Measurements from ENCODE around the gene ADAMTS3. TPM values are rescaled to one million over a fixed set of nuclear protein-coding genes. Genes with fewer than 3 reads are reported as not detected.

Gene ADAMTS3
- total and polyA plus RNA-seq, 12 donors: 1.0 to 13.1 (median 2.2) TPM

DNA sequence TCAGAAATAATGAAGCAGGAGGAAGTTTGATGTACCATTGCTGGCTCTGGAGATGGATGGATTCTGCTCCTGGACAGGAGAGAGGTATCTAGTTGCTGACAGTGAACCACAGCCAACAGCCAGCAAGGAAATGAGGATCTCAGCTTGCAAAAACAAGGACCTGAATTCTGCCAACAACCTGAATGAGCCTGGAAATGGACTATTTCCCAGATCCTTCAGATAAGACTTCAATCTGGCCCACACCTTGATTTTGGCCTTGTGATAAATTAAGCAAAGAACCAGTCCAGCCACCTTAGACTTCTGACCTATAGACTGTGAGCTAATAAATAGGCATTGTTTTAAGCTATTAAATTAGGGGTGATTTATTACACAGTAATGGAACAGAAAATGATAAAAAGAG lies 220.3 kb downstream of the ADAMTS3 start:
- H3K4me3 ChIP-seq: no peak overlapping the region
- intact Hi-C loops (cut with DNase I): no loop called here
- no peaks in the 10 kb centered on the region for H3K4me1 ChIP-seq (replicated peaks in 1 of 2)
- no peak for TF ChIP-seq POLR2A (IDR thresholded peaks at IDR 0.05)
- no peak for TF ChIP-seq CTCF (IDR thresholded peaks at IDR 0.05)
- no peaks in the 10 kb centered on the region for H3K27me3 ChIP-seq
- no peaks in the 10 kb centered on the region for H3K9me3 ChIP-seq (replicated peaks in 1 of 3)
- H3K36me3 ChIP-seq (replicated peaks in 1 of 2): no peaks in the 10 kb centered on the region
- H3K27ac ChIP-seq: no peak overlapping the region
- no peak for DNase-seq

- DNase-seq: no peak
- Histone ChIP-seq H3K36me3 (replicated peaks in 1 of 2) (no peaks in the 10 kb centered on the region), H3K27me3 (no peaks in the 10 kb centered on the region), H3K4me1 (replicated peaks in 1 of 2) (no peaks in the 10 kb centered on the region), H3K9me3 (replicated peaks in 1 of 3) (no peaks in the 10 kb centered on the region), H3K4me3 (no peak overlapping the region), H3K27ac (no peak overlapping the region)
- TF ChIP-seq POLR2A (IDR thresholded peaks at IDR 0.05) (no peak), CTCF (IDR thresholded peaks at IDR 0.05) (no peak)
- intact Hi-C loops (cut with DNase I): no loop called here
Measured at GRCh38 chr4:72344418-72344817, 224.6 kb downstream of the ADAMTS3 start.

- Histone ChIP-seq H3K4me1 (replicated peaks in 1 of 2) (no peaks in the 10 kb centered on the region), H3K27ac (no peak overlapping the region), H3K36me3 (replicated peaks in 1 of 2) (no peaks in the 10 kb centered on the region), H3K9me3 (replicated peaks in 1 of 3) (peaks cover 0 to 4% (median 0%) of the 10 kb centered on the region in 3 donors), H3K27me3 (no peaks in the 10 kb centered on the region), H3K4me3 (no peak overlapping the region)
- WGBS, 4 donors: 66 to 75% (median 68%) methylated on average over 2 of the region's 2 CpGs
- DNase-seq: no peak
- intact Hi-C loops (cut with DNase I): no loop called here
- TF ChIP-seq CTCF (IDR thresholded peaks at IDR 0.05) (no peak), POLR2A (IDR thresholded peaks at IDR 0.05) (no peak)
Measured at GRCh38 chr4:72341432-72341820, 227.6 kb downstream of the ADAMTS3 start.

- Histone ChIP-seq H3K4me3 (no peak overlapping the region), H3K4me1 (replicated peaks in 1 of 2) (no peaks in the 10 kb centered on the region), H3K27me3 (no peaks in the 10 kb centered on the region), H3K36me3 (replicated peaks in 1 of 2) (no peaks in the 10 kb centered on the region), H3K9me3 (replicated peaks in 1 of 3) (peaks cover 0 to 4% (median 0%) of the 10 kb centered on the region in 3 donors), H3K27ac (no peak overlapping the region)
- intact Hi-C loops (cut with DNase I): no loop called here
- no peak for DNase-seq
- WGBS, 4 donors: 65 to 78% (median 73%) methylated on average over 1 of the region's 1 CpG
- TF ChIP-seq CTCF (IDR thresholded peaks at IDR 0.05) (no peak), POLR2A (IDR thresholded peaks at IDR 0.05) (no peak)
Measured at GRCh38 chr4:72340803-72341431, 228.1 kb downstream of the ADAMTS3 start.
